GM13976 (cell line): ENCODE data around the gene PRLR.
A peak's percentile ranks its signal among the peaks of the same experiment; 100 is the strongest.
"Not testable (repeated sequence)": the region's sequence is repeated elsewhere in the genome, so short reads cannot be mapped to it uniquely, and the experiment has no call there.

Experiments
- DNase-seq: peaks from one replicate; pipeline ENCODE4 v3.0.0; 2012; ENCODE audit warnings: low spot score
- in situ Hi-C: fragments of 300-500 bp; cut with MboI; formaldehyde crosslinking; loops from one replicate; pipeline ENCODE4 v1.12.0; 2022; ENCODE audit warnings: low sequenced_read_pairs, mixed read lengths, inconsistent platforms; ENCODE audit not compliant: unreplicated experiment
- TF ChIP-seq, protein P1 (sequence below): IDR thresholded peaks from 2 replicates; pipeline ENCODE4 v1.5.1; 2012; ENCODE audit warnings: borderline replicate concordance, mild to moderate bottlenecking; ENCODE audit not compliant: insufficient read depth; ENCODE audit errors: extremely low read depth, missing control alignments, control extremely low read depth

Gene PRLR

DNA sequence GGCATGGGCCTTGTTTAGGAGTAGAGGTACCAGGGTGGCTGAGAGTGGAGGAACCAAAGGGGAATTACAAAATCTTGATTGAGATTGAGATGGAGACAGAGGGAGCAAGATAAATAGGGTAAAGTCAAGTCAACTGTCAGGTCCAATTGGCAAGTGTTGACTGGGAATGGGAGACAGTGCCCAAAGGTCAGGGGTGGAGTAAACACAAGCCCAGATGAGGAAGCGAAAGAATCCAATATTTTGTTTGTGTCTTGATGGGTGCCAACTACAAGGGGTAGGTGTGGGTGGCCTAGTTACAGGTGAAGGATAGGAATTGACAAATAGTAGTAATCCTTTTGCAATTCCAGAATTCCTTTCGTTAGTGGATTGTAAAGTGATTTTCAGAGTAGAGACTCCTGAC is 107.5 kb downstream of the PRLR start:
- in situ Hi-C loops = no loop called here
- no peak for DNase-seq
- TF ChIP-seq, protein P1, sequence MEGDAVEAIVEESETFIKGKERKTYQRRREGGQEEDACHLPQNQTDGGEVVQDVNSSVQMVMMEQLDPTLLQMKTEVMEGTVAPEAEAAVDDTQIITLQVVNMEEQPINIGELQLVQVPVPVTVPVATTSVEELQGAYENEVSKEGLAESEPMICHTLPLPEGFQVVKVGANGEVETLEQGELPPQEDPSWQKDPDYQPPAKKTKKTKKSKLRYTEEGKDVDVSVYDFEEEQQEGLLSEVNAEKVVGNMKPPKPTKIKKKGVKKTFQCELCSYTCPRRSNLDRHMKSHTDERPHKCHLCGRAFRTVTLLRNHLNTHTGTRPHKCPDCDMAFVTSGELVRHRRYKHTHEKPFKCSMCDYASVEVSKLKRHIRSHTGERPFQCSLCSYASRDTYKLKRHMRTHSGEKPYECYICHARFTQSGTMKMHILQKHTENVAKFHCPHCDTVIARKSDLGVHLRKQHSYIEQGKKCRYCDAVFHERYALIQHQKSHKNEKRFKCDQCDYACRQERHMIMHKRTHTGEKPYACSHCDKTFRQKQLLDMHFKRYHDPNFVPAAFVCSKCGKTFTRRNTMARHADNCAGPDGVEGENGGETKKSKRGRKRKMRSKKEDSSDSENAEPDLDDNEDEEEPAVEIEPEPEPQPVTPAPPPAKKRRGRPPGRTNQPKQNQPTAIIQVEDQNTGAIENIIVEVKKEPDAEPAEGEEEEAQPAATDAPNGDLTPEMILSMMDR = no peak

DNA sequence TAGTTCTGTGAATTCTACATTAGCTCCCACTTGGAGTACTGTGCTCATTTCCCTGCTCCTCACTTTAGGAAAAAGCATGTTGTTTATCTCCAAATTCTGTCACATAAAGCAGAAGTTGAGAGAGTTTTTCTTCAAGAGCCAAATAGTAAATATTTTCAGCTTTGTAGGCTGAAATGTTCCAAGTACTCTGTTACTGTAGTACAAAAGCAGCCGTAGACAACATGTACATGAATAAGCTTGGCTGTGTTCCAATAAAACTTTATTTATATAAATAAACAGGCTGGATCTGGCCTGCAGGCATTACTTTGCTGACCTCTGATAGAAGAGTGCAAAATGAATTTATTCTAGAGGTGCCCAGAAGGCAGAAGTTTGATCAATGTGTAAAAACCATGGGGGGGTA is 109.6 kb downstream of the PRLR start:
- DNase-seq = no peak
- in situ Hi-C loops = no loop called here
- TF ChIP-seq, protein P1 = no peak

DNA sequence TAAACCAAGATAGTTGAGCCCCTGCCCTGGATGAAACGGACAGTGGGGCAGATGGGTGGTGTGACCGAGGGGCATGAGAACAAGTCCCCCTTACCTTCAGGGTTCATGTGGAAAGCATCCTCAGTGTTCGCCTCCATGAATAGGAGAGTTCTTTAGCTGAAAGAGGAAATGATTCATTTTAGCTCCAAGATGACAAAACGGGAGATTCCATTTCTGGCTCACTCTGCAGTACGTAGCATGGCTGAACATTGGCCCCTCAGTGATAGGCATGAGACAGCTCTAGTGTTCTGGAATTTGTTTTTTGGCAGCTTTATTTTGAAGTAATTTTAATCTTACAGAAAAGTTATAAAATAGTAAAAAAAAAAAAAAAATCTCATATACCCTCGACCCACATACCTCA is 112.3 kb downstream of the PRLR start:
- in situ Hi-C loops = no loop called here
- peak; percentile 18 for DNase-seq
- TF ChIP-seq, protein P1 = no peak

DNA sequence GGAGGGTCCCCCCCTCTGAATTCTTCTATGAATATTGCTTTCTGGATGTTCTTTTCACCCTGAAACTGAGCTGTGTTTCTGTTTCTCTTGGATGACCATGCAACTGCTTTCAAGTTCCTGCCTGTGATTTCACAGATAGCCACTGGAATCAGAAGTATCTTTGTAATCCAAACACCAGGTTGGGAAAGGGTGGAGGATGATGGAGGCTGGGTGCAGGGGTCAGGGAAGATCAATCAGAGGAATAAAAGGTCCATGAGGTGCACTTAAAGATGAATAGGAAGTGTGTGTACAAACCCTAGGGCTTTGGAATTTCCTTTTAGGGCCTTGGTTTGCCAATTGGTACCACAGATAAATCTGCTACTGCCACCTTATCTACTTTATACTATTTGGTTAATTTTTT is 114.4 kb downstream of the PRLR start:
- TF ChIP-seq, protein P1 = no peak
- in situ Hi-C loops = no loop called here
- no peak for DNase-seq

DNA sequence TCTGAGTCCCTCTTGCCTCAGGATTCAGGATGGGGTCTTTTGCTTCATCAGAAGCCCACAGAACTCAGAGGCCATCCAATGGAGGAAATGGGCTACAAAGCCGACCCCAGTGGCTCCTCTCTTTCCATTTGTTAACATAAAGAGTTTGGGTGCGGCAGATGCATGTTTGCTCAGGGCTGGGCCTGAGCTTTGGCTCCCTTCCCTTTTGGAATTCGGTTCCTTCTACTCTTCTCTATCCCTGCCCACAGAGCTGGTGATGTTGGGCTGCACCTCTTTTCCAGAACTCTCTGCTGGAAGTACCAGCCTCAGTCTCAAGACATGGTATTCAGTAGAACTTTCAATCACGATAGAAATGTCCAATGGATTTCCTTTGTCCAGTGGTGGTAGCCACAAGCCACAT is 115.6 kb downstream of the PRLR start:
- TF ChIP-seq, protein P1 = no peak
- in situ Hi-C loops = no loop called here
- no peak for DNase-seq

DNA sequence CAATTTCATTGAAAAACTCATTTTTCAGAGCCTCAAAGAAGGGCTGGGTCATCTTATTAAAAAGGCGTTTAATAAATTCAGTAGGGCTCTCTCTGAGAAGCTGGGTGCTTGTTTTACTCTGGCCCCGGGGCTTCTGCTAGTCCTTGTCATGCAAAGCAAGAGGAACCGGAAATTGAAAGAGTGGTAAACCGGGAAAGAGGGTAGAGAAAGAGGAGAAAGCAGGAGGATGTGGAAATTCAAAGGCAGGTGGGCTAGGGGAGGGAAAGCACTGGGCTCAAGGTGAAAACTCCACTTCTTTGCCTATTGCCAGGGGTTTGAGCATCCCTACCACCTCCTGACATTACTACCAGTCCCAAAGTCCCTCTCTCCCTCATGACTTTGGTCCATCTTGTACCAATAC is 118.0 kb downstream of the PRLR start:
- in situ Hi-C loops = no loop called here
- TF ChIP-seq, protein P1 = no peak

DNA sequence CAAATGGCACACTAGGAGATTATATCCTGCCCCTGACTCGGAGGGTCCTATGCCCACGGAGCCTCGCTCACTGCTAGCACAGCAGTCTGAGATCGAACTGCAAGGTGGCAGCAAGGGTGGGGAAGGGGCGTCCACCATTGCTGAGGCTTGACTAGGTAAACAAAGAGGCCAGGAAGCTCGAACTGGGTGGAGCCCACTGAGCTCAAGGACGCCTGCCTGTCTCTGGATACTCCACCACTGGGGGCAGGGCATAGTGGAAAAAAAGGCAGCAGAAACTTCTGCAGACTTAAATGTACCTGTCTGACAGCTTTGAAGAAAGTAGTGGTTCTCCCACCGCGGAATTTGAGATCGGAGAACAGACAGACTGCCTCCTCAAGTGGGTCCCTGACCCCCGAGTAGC is 125.7 kb downstream of the PRLR start:
- in situ Hi-C loops, DNase-seq: not testable (repeated sequence)

More for the DNA sequence above, 118.0 kb downstream of the PRLR start:
- DNase-seq = no peak
